NT2/D1 (cell line): Measurements from ENCODE around the gene ADD2.
"Not testable (repeated sequence)": the region's sequence is repeated elsewhere in the genome, so short reads cannot be mapped to it uniquely, and the experiment has no call there.

ENCODE experiments used
- SUZ12 ChIP-seq: IDR thresholded peaks from 2 replicates; pipeline ENCODE4 v1.6.1; 2011; ENCODE audit not compliant: insufficient read length, insufficient read depth; ENCODE audit errors: extremely low read depth
- YY1 ChIP-seq: IDR thresholded peaks from 2 replicates; pipeline ENCODE4 v1.6.1; 2011; ENCODE audit not compliant: insufficient read length, insufficient read depth
- ZNF274 ChIP-seq: IDR thresholded peaks from 2 replicates; pipeline ENCODE4 v1.6.1; 2011; ENCODE audit warnings: mild to moderate bottlenecking, low read depth, low read length

GRCh38 chr2:70655211-70655610 lies 112.8 kb downstream of the ADD2 start:
- not testable (repeated sequence) for TF ChIP-seq ZNF274, SUZ12, YY1
